SJCRH30 (cell line): ENCODE results near the gene HMCN2. TPM values are rescaled to one million over a fixed set of nuclear protein-coding genes. Genes with fewer than 3 reads are reported as not detected.

Experiments used
- DNase-seq, 2 experiments: peaks; one replicate each; pipeline ENCODE4 v3.0.0-alpha.2; 2015 to 2020
- H3K27ac ChIP-seq: fragments of 250-450 bp; sonication (Bioruptor Pico); 2 replicates; pipeline ENCODE4 v1.5.1; 2020; ENCODE audit warnings: mild to moderate bottlenecking, moderate library complexity
- H3K27me3 ChIP-seq: fragments of 250-450 bp; sonication (Bioruptor Pico); 2 replicates; pipeline ENCODE4 v1.5.1; 2020; ENCODE audit warnings: mild to moderate bottlenecking, moderate library complexity
- H3K36me3 ChIP-seq: fragments of 250-450 bp; sonication (Bioruptor Pico); 2 replicates; pipeline ENCODE4 v1.5.1; 2020; ENCODE audit warnings: mild to moderate bottlenecking, moderate library complexity
- H3K4me1 ChIP-seq: fragments of 250-450 bp; sonication (Bioruptor Pico); 2 replicates; pipeline ENCODE4 v1.5.1; 2020; ENCODE audit warnings: mild to moderate bottlenecking, moderate library complexity
- H3K4me3 ChIP-seq: fragments of 250-450 bp; sonication (Bioruptor Pico); 2 replicates; pipeline ENCODE4 v1.5.1; 2020; ENCODE audit warnings: mild to moderate bottlenecking, moderate library complexity
- H3K9me3 ChIP-seq: fragments of 250-450 bp; sonication (Bioruptor Pico); replicated peaks from 2 replicates; pipeline ENCODE4 v1.5.1; 2020; ENCODE audit warnings: mild to moderate bottlenecking, moderate library complexity
- total RNA-seq: library from RNA; depleted of rRNA; stranded (reverse); fragments of >200 nt; shearing (Covaris generic); gene quantifications from 2 replicates; pipeline ENCODE4 v1.2.3, GENCODE V29; 2014

The HMCN2 gene
- total RNA-seq, 1 experiment from 2014 or later = 5.6 TPM

- Histone ChIP-seq H3K4me1 (peaks cover 21% of the 10 kb centered on the region), H3K36me3 (no peaks in the 10 kb centered on the region), H3K9me3 (peaks cover 10% of the 10 kb centered on the region; the same call in 1 of the 2 replicates), H3K27me3 (no peaks in the 10 kb centered on the region), H3K4me3 (no peak overlapping the region), H3K27ac (no peak overlapping the region)
- DNase-seq = no peak
Measured at GRCh38 chr9:130442746-130443455, 177.3 kb downstream of the HMCN2 start.

- Histone ChIP-seq H3K27ac (no peak overlapping the region), H3K9me3 (peaks cover 10% of the 10 kb centered on the region; the same call in 1 of the 2 replicates), H3K36me3 (no peaks in the 10 kb centered on the region), H3K4me3 (no peak overlapping the region), H3K4me1 (peaks cover 26% of the 10 kb centered on the region), H3K27me3 (no peaks in the 10 kb centered on the region)
- DNase-seq = no peak
Measured at GRCh38 chr9:130443456-130443801, 177.9 kb downstream of the HMCN2 start.

- DNase-seq = no peak
- no peak overlapping the region for H3K27ac ChIP-seq
- peaks cover 29% of the 10 kb centered on the region for H3K4me1 ChIP-seq
- H3K9me3 ChIP-seq = peaks cover 10% of the 10 kb centered on the region; the same call in 1 of the 2 replicates
- H3K4me3 ChIP-seq = peak overlapping the region; percentile 62
- H3K27me3 ChIP-seq = no peaks in the 10 kb centered on the region
- H3K36me3 ChIP-seq = no peaks in the 10 kb centered on the region
Measured at GRCh38 chr9:130443840-130444492, 178.4 kb downstream of the HMCN2 start.

- no peaks in the 10 kb centered on the region for H3K36me3 ChIP-seq
- H3K4me1 ChIP-seq = peaks cover 29% of the 10 kb centered on the region
- peak within 1 kb of the TSS; percentile 8; the same call in 1 of the 2 replicates for H3K27ac ChIP-seq
- peak within 1 kb of the TSS; percentile 62 for H3K4me3 ChIP-seq
- H3K9me3 ChIP-seq = peaks cover 10% of the 10 kb centered on the region; the same call in 1 of the 2 replicates
- peak; percentile 54 to 58 for DNase-seq
- no peaks in the 10 kb centered on the region for H3K27me3 ChIP-seq
Measured at GRCh38 chr9:130444565-130445221, 179.1 kb downstream of the HMCN2 start, which contains the start of gene ASS1. TSS of gene ASS1 (plus strand) at chr9:130444961. CDS start at chr9:130452229, 7,268 bp downstream.

GRCh38 chr9:130445268-130445983, 179.9 kb downstream of the HMCN2 start:
- no peaks in the 10 kb centered on the region for H3K36me3 ChIP-seq
- H3K4me1 ChIP-seq = peaks cover 29% of the 10 kb centered on the region
- peaks cover 10% of the 10 kb centered on the region; the same call in 1 of the 2 replicates for H3K9me3 ChIP-seq
- no peaks in the 10 kb centered on the region for H3K27me3 ChIP-seq
- DNase-seq = peak in 1 of 2 experiments; percentile 56
- H3K27ac ChIP-seq = peak overlapping the region; percentile 8; the same call in 1 of the 2 replicates
- peak overlapping the region; percentile 62 for H3K4me3 ChIP-seq

GRCh38 chr9:130446101-130446861, 180.7 kb downstream of the HMCN2 start:
- Histone ChIP-seq H3K36me3 (no peaks in the 10 kb centered on the region), H3K27ac (peak overlapping the region; percentile 8; the same call in 1 of the 2 replicates), H3K9me3 (peaks cover 7% of the 10 kb centered on the region; the same call in 1 of the 2 replicates), H3K4me3 (peak overlapping the region; percentile 62), H3K4me1 (peaks cover 38% of the 10 kb centered on the region), H3K27me3 (no peaks in the 10 kb centered on the region)
- peak; percentile 60 to 69 for DNase-seq

- H3K27me3 ChIP-seq = no peaks in the 10 kb centered on the region
- H3K27ac ChIP-seq = peak overlapping the region; percentile 49
- no peak overlapping the region for H3K4me3 ChIP-seq
- H3K36me3 ChIP-seq = no peaks in the 10 kb centered on the region
- H3K9me3 ChIP-seq = no peaks in the 10 kb centered on the region
- peaks cover 46% of the 10 kb centered on the region for H3K4me1 ChIP-seq
- no peak for DNase-seq
Measured at GRCh38 chr9:130447193-130447816, 181.7 kb downstream of the HMCN2 start.

- Histone ChIP-seq H3K36me3 (no peaks in the 10 kb centered on the region), H3K27ac (peak overlapping the region; percentile 49), H3K27me3 (no peaks in the 10 kb centered on the region), H3K4me3 (no peak overlapping the region), H3K9me3 (no peaks in the 10 kb centered on the region), H3K4me1 (peaks cover 48% of the 10 kb centered on the region)
- peak; percentile 94 to 96 for DNase-seq
Measured at GRCh38 chr9:130448035-130448624, 182.6 kb downstream of the HMCN2 start.

GRCh38 chr9:130448771-130449603, 183.4 kb downstream of the HMCN2 start:
- DNase-seq = no peak
- H3K36me3 ChIP-seq = no peaks in the 10 kb centered on the region
- H3K4me1 ChIP-seq = peaks cover 56% of the 10 kb centered on the region
- H3K27me3 ChIP-seq = no peaks in the 10 kb centered on the region
- no peaks in the 10 kb centered on the region for H3K9me3 ChIP-seq
- H3K27ac ChIP-seq = no peak overlapping the region; the same call in 1 of the 2 replicates
- no peak overlapping the region for H3K4me3 ChIP-seq

- no peak overlapping the region for H3K4me3 ChIP-seq
- no peaks in the 10 kb centered on the region for H3K27me3 ChIP-seq
- no peak overlapping the region for H3K27ac ChIP-seq
- no peaks in the 10 kb centered on the region for H3K36me3 ChIP-seq
- no peaks in the 10 kb centered on the region for H3K9me3 ChIP-seq
- peaks cover 60% of the 10 kb centered on the region for H3K4me1 ChIP-seq
- no peak for DNase-seq
Measured at GRCh38 chr9:130450344-130451003, 184.9 kb downstream of the HMCN2 start.

- H3K27me3 ChIP-seq = no peaks in the 10 kb centered on the region
- DNase-seq = no peak
- peaks cover 55% of the 10 kb centered on the region for H3K4me1 ChIP-seq
- no peak overlapping the region for H3K4me3 ChIP-seq
- H3K9me3 ChIP-seq = no peaks in the 10 kb centered on the region
- no peak overlapping the region; the same call in 1 of the 2 replicates for H3K27ac ChIP-seq
- no peaks in the 10 kb centered on the region for H3K36me3 ChIP-seq
Measured at GRCh38 chr9:130451004-130451390, 185.4 kb downstream of the HMCN2 start.
